GM12878 (cell line): Measurements from ENCODE around the gene DST. TPM values are rescaled to one million over a fixed set of nuclear protein-coding genes. Genes with fewer than 3 reads are reported as not detected.

Experiments used
- ATAC-seq: fragments of 200-7000 bp; cut with Tn5 transposase; 3 replicates; pipeline ENCODE4 v1.9.1; 2020; ENCODE audit warnings: mild to moderate bottlenecking, moderate library complexity
- BruUV-seq: library from RNA; stranded (reverse); fragments of 400-500 nt; replicated peaks from 2 replicates; lab custom pipeline; 2021; lab: Mats Ljungman, UMichigan
- CTCF ChIA-PET: fragments of 300-600 bp; sonication (Branson Sonifier 250); formaldehyde crosslinking; extraction: SDS; loops from one replicate; lab custom pipeline; 2021; ENCODE audit warnings: inconsistent platforms; lab: Yijun Ruan, JAX
- POLR2A ChIA-PET: fragments of 350-600 bp; formaldehyde crosslinking; extraction: SDS; loops from one replicate; lab custom pipeline; 2021; ENCODE audit warnings: inconsistent platforms; lab: Charles Lee
- RAD21 ChIA-PET: fragments of 300-600 bp; sonication (Branson Sonifier 250); formaldehyde crosslinking; loops from one replicate; lab custom pipeline; 2023; ENCODE audit warnings: antibody characterized with exemption; ENCODE audit not compliant: unreplicated experiment; lab: Charles Lee
- SMC1A ChIA-PET: fragments of 300-600 bp; sonication (Branson Sonifier 250); formaldehyde crosslinking; loops from one replicate; lab custom pipeline; 2023; ENCODE audit not compliant: unreplicated experiment, uncharacterized antibody; lab: Charles Lee
- DNase-seq: peaks from one replicate; pipeline ENCODE4 v3.0.0-alpha.2; 2011; ENCODE audit warnings: low read depth, low spot score
- FAIRE-seq: peaks from 3 replicates; lab custom pipeline; 2011; peaks lifted over from hg19 to GRCh38; lab: Jason Lieb, UNC
- H2AFZ ChIP-seq: 2 replicates; pipeline ENCODE4 v1.6.0; 2011; ENCODE audit warnings: low read depth, low read length, control low read depth; ENCODE audit not compliant: control insufficient read depth
- H3K27ac ChIP-seq: 2 replicates; pipeline ENCODE4 v1.5.1; 2011; ENCODE audit warnings: control low read depth; ENCODE audit not compliant: control insufficient read depth, insufficient read depth
- H3K27me3 ChIP-seq, 2 experiments: replicated peaks in 1 of 2; 2 replicates each; pipeline versions ENCODE4 v1.6.0 to v1.6.1; 2011; ENCODE audit warnings: low read length in 1 of 2; ENCODE audit not compliant: control insufficient read depth in 2 of 2, insufficient read depth in 2 of 2
- H3K36me3 ChIP-seq, 2 experiments: 2 replicates each; pipeline ENCODE4 v1.5.1; 2011; ENCODE audit warnings: low read length in 1 of 2; ENCODE audit not compliant: control insufficient read depth in 2 of 2, insufficient read depth in 2 of 2
- H3K4me1 ChIP-seq: 2 replicates; pipeline ENCODE4 v1.6.1; 2011; ENCODE audit warnings: mild to moderate bottlenecking, low read length, moderate library complexity, mixed read lengths; ENCODE audit not compliant: control insufficient read depth, insufficient read depth
- H3K4me2 ChIP-seq: 2 replicates; pipeline ENCODE4 v1.6.0; 2011; ENCODE audit warnings: control low read depth; ENCODE audit not compliant: control insufficient read depth, insufficient read depth
- H3K4me3 ChIP-seq: fragments of 200-600 bp; sonication (generic); 2 replicates; pipeline ENCODE4 v1.5.1; 2016
- H3K79me2 ChIP-seq: 2 replicates; pipeline ENCODE4 v1.6.0; 2011; ENCODE audit warnings: low read length; ENCODE audit not compliant: control insufficient read depth, insufficient read depth
- H3K9ac ChIP-seq: 2 replicates; pipeline ENCODE4 v1.8.0; 2011; ENCODE audit warnings: low read length, control low read depth, mixed read lengths; ENCODE audit not compliant: control insufficient read depth, insufficient read depth
- H3K9me3 ChIP-seq: replicated peaks from 3 replicates; pipeline ENCODE4 v1.5.1; 2011; ENCODE audit warnings: mild to moderate bottlenecking, low read length; ENCODE audit not compliant: control insufficient read depth, insufficient read depth
- H4K20me1 ChIP-seq: 2 replicates; pipeline ENCODE4 v1.6.0; 2011; ENCODE audit not compliant: control insufficient read depth, insufficient read depth
- BCL11A ChIP-seq: IDR thresholded peaks from 2 replicates; pipeline ENCODE4 v1.6.1; 2011; ENCODE audit warnings: low read depth, low read length
- CBFB ChIP-seq: IDR thresholded peaks from 2 replicates; pipeline ENCODE4 v1.6.1; 2016; ENCODE audit warnings: antibody characterized with exemption, low read depth
- CEBPB ChIP-seq, 2 experiments: fragments of 150-350 bp in 1 of 2; IDR thresholded peaks; 2 replicates each; pipeline ENCODE4 v1.6.1; 2012 to 2014; ENCODE audit warnings: low read depth in 2 of 2, low read length in 2 of 2, borderline replicate concordance in 1 of 2, inconsistent platforms in 1 of 2
- ETV6 ChIP-seq, 2 experiments: fragments of 450-650 bp in 1 of 2; IDR thresholded peaks in 1 of 2; conservative IDR thresholded peaks in 1 of 2; 2 replicates each; pipeline ENCODE4 v1.6.1; 2014; ENCODE audit warnings: antibody characterized with exemption in 1 of 2, borderline replicate concordance in 1 of 2, low read depth in 1 of 2, mild to moderate bottlenecking in 1 of 2, moderate library complexity in 1 of 2
- HDGF ChIP-seq: fragments of 450-650 bp; IDR thresholded peaks from 2 replicates; pipeline ENCODE4 v1.6.1; 2016; ENCODE audit warnings: antibody characterized with exemption
- MYC ChIP-seq: IDR thresholded peaks from 2 replicates; pipeline ENCODE4 v1.6.1; 2011; ENCODE audit warnings: mild to moderate bottlenecking, low read length, moderate library complexity, inconsistent platforms; ENCODE audit not compliant: insufficient read depth, insufficient replicate concordance, insufficient read length, severe bottlenecking
- SMARCA5 ChIP-seq: fragments of 450-650 bp; IDR thresholded peaks from 2 replicates; pipeline ENCODE4 v1.6.1; 2017; ENCODE audit warnings: mild to moderate bottlenecking
- SUPT20H ChIP-seq: IDR thresholded peaks from 2 replicates; pipeline ENCODE4 v1.6.1; 2011; ENCODE audit warnings: low read depth, mild to moderate bottlenecking, low read length, moderate library complexity, borderline replicate concordance; ENCODE audit not compliant: control insufficient read depth
- TARDBP ChIP-seq: IDR thresholded peaks from 2 replicates; pipeline ENCODE4 v1.6.1; 2016; ENCODE audit warnings: borderline replicate concordance
- ZNF24 ChIP-seq: fragments of 450-650 bp; IDR thresholded peaks from 2 replicates; pipeline ENCODE4 v1.6.1; 2017; ENCODE audit warnings: antibody characterized with exemption, mild to moderate bottlenecking
- WGBS: methylation state at CpG from one replicate; pipeline ENCODE4 v1.1.6; 2016; ENCODE audit warnings: low lambda C conversion rate; ENCODE audit not compliant: insufficient replicate concordance, insufficient coverage; ENCODE audit errors: missing lambda C conversion rate; 5-methylcytosine and 5-hydroxymethylcytosine counted together
- in situ Hi-C: fragments of 300-500 bp; cut with MboI; formaldehyde crosslinking; loops from 9 replicates; pipeline ENCODE4 v1.14.3; 2018; ENCODE audit warnings: mixed read lengths
- intact Hi-C: fragments of 100-400 bp; cut with micrococcal nuclease; formaldehyde crosslinking; loops from one replicate; pipeline ENCODE4 v1.14.2; 2022; ENCODE audit not compliant: unreplicated experiment
- polyA plus RNA-seq, 11 experiments: library from polyadenylated mRNA; depleted of rRNA in 4 of 11; unstranded in 6 of 11; stranded (reverse) in 5 of 11; fragments of >200 nt; fragmentation: Nextera tagmentation in 4 of 11; fragmentation: Illumina TruSeq in 1 of 11; extraction: Ambion mirVana in 4 of 11; extraction: Trizol in 1 of 11; gene quantifications; 1 replicate in 1 of 11; 2 replicates in 10 of 11; pipeline versions ENCODE4 v1.2.1 to v1.2.3, GENCODE V29; 2011 to 2016; ENCODE audit warnings: inconsistent platforms in 2 of 11, missing spikeins in 2 of 11, low read depth in 1 of 11
- total RNA-seq, 4 experiments: library from RNA; depleted of rRNA in 3 of 4; stranded (reverse); fragments of >200 nt in 3 of 4; fragmentation: Illumina TruSeq in 1 of 4; extraction: Trizol in 1 of 4; gene quantifications; 2 replicates each; pipeline versions ENCODE4 v1.2.1 to v1.2.3, GENCODE V29; 2013 to 2021
- TF ChIP-seq, protein P1 (sequence below): IDR thresholded peaks from 2 replicates; pipeline ENCODE4 v1.6.1; 2012; ENCODE audit warnings: improper control_type of control experiment, low read depth, low read length; ENCODE audit not compliant: insufficient replicate concordance
- TF ChIP-seq, protein P2 (sequence below): fragments of 450-650 bp; IDR thresholded peaks from 2 replicates; pipeline ENCODE4 v1.6.1; 2017; ENCODE audit warnings: mild to moderate bottlenecking, moderate library complexity

The DST gene
- total and polyA plus RNA-seq, 10 of the 15 experiments (the other 5 are each of a cell fraction or from before 2014, with no cell fraction given): 32.1 to 156 (median 75.0) TPM

DNA sequence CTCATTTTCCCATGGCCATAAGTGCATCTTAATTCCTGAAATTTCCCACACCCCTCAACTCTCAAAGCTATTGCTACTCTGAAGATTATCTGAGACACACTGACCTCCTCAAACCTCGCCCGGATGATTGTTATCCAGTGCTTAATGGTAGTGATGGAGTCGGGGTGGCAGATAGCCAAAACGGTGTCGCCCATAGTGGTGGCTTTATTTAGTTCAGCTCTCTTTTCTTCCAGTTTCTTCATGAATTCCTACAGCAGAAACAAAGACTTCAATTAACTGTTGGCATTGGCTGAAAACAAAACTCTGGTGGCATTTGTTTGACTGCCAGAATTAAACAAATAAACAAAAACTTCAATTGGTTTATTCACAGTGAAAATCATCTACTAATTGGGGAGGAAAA, 165.4 kb downstream of the DST start (continued):
- TF ChIP-seq, protein P1, sequence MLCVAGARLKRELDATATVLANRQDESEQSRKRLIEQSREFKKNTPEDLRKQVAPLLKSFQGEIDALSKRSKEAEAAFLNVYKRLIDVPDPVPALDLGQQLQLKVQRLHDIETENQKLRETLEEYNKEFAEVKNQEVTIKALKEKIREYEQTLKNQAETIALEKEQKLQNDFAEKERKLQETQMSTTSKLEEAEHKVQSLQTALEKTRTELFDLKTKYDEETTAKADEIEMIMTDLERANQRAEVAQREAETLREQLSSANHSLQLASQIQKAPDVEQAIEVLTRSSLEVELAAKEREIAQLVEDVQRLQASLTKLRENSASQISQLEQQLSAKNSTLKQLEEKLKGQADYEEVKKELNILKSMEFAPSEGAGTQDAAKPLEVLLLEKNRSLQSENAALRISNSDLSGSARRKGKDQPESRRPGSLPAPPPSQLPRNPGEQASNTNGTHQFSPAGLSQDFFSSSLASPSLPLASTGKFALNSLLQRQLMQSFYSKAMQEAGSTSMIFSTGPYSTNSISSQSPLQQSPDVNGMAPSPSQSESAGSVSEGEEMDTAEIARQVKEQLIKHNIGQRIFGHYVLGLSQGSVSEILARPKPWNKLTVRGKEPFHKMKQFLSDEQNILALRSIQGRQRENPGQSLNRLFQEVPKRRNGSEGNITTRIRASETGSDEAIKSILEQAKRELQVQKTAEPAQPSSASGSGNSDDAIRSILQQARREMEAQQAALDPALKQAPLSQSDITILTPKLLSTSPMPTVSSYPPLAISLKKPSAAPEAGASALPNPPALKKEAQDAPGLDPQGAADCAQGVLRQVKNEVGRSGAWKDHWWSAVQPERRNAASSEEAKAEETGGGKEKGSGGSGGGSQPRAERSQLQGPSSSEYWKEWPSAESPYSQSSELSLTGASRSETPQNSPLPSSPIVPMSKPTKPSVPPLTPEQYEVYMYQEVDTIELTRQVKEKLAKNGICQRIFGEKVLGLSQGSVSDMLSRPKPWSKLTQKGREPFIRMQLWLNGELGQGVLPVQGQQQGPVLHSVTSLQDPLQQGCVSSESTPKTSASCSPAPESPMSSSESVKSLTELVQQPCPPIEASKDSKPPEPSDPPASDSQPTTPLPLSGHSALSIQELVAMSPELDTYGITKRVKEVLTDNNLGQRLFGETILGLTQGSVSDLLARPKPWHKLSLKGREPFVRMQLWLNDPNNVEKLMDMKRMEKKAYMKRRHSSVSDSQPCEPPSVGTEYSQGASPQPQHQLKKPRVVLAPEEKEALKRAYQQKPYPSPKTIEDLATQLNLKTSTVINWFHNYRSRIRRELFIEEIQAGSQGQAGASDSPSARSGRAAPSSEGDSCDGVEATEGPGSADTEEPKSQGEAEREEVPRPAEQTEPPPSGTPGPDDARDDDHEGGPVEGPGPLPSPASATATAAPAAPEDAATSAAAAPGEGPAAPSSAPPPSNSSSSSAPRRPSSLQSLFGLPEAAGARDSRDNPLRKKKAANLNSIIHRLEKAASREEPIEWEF: no peak
- TF ChIP-seq TARDBP: no peak

DNA sequence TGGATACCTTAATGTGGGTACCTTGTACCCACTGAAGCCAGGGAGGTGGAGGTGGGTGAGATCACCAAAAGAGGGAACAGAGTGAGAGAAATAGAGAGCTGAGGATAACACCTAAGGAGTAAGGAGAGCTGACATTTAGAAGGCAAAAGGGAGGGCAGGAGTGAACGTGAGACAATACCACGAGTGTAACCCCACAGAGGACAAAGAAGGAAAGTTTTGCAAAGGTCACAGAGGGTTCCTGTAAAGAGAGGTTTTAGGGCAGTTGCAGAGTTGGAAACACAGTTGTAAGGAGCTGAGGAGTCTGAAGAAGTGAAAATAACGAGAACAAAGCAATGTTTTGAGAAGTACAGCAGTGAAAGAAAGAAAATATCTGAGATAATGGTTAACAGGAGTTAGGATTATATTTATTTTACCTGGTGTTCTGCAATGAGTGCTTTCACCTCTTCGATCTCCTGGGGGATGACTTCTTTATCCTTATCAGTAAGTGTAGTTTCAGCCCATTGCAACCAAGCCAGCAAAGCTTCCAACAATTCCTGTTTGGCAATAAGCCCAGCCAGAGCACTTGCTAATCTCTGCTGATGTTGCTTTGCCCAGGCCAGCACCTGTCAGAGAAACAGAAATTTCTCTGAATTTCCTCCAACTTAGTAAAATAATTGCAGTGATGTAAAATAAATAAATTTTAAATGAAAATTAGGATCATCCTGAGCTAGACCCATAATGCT, 166.8 kb downstream of the DST start:
- in situ Hi-C loops: no loop called here
- SMC1A ChIA-PET: interaction anchor here (1.0 to 1.7 kb wide), 5 partner anchors 15 to 94 kb away, joined by 3 to 7 read pairs (median 3); no protein-coding TSS in a partner anchor
- peaks cover 3% of the 10 kb centered on the region; the same call in 2 of the 3 replicates for H3K9me3 ChIP-seq
- TF ChIP-seq, protein P2, sequence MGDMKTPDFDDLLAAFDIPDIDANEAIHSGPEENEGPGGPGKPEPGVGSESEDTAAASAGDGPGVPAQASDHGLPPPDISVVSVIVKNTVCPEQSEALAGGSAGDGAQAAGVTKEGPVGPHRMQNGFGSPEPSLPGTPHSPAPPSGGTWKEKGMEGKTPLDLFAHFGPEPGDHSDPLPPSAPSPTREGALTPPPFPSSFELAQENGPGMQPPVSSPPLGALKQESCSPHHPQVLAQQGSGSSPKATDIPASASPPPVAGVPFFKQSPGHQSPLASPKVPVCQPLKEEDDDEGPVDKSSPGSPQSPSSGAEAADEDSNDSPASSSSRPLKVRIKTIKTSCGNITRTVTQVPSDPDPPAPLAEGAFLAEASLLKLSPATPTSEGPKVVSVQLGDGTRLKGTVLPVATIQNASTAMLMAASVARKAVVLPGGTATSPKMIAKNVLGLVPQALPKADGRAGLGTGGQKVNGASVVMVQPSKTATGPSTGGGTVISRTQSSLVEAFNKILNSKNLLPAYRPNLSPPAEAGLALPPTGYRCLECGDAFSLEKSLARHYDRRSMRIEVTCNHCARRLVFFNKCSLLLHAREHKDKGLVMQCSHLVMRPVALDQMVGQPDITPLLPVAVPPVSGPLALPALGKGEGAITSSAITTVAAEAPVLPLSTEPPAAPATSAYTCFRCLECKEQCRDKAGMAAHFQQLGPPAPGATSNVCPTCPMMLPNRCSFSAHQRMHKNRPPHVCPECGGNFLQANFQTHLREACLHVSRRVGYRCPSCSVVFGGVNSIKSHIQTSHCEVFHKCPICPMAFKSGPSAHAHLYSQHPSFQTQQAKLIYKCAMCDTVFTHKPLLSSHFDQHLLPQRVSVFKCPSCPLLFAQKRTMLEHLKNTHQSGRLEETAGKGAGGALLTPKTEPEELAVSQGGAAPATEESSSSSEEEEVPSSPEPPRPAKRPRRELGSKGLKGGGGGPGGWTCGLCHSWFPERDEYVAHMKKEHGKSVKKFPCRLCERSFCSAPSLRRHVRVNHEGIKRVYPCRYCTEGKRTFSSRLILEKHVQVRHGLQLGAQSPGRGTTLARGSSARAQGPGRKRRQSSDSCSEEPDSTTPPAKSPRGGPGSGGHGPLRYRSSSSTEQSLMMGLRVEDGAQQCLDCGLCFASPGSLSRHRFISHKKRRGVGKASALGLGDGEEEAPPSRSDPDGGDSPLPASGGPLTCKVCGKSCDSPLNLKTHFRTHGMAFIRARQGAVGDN: no peak
- TF ChIP-seq ETV6 (conservative IDR thresholded peaks at IDR 0.05 in 1 of 2, IDR thresholded peaks at IDR 0.05 in 1 of 2; ENCODE audit: borderline replicate concordance in 1 of 2, low read depth in 1 of 2) (no peak), CEBPB (IDR thresholded peaks at IDR 0.05; ENCODE audit: borderline replicate concordance in 1 of 2, low read depth in 2 of 2, low read length in 2 of 2) (no peak), TARDBP (no peak), ZNF24 (no peak), BCL11A (no peak), SMARCA5 (no peak), HDGF (no peak), CBFB (no peak), SUPT20H (no peak), MYC (no peak)

More for the DNA sequence above, 166.8 kb downstream of the DST start:
- no TSS peak for BruUV-seq
- H3K9ac ChIP-seq: no peak overlapping the region
- intact Hi-C loops: no loop called here
- no peak overlapping the region for H3K27ac ChIP-seq
- H3K4me1 ChIP-seq: no peaks in the 10 kb centered on the region
- DNase-seq: no peak
- RAD21 ChIA-PET: interaction anchor here (0.5 to 1.1 kb wide), 2 partner anchors 66 to 153 kb away, joined by 3 read pairs; no protein-coding TSS in a partner anchor
- ATAC-seq: no peak
- POLR2A ChIA-PET: interaction anchor here (0.6 kb wide), 1 partner anchor 144 kb away, joined by 3 read pairs; no protein-coding TSS in a partner anchor
- FAIRE-seq: no peak
- WGBS: 57% methylated on average over 4 of the region's 4 CpGs
- peaks cover 5 to 40% of the 10 kb centered on the region in 2 experiments for H3K36me3 ChIP-seq
- CTCF ChIA-PET: interaction anchor here (1.0 kb wide), 1 partner anchor 11 kb away, joined by 3 read pairs; no protein-coding TSS in a partner anchor
- no peaks in the 10 kb centered on the region for H3K79me2 ChIP-seq
- no peak overlapping the region for H2AFZ ChIP-seq
- H3K4me2 ChIP-seq: no peak overlapping the region
- no peaks in the 10 kb centered on the region for H4K20me1 ChIP-seq
- H3K4me3 ChIP-seq: no peak overlapping the region
- no peaks in the 10 kb centered on the region for H3K27me3 ChIP-seq
